ENCODE measurements around the gene CHST9. TPM values are rescaled to one million over a fixed set of nuclear protein-coding genes. Genes with fewer than 3 reads are reported as not detected.

The CHST9 gene
- polyA plus RNA-seq, 1 donor (not counting 4 experiments of a cell fraction or from before 2014, with no cell fraction given) = 0.07 TPM

- Histone ChIP-seq H3K27ac (ENCODE audit: control insufficient read depth, insufficient read depth, low read length) (no peak overlapping the region), H3K79me2 (ENCODE audit: control insufficient read depth, insufficient read depth, low read length) (no peaks in the 10 kb centered on the region), H4K20me1 (ENCODE audit: control insufficient read depth, extremely low read depth, insufficient read depth, low read length) (no peaks in the 10 kb centered on the region), H3K9me1 (ENCODE audit: control insufficient read depth, extremely low read depth, insufficient read depth, low read length) (no peaks in the 10 kb centered on the region), H2AFZ (ENCODE audit: control insufficient read depth, low read length) (no peak overlapping the region), H3K9ac (ENCODE audit: control insufficient read depth, extremely low read depth, insufficient read depth, low read length) (no peak overlapping the region), H3K4me2 (ENCODE audit: control insufficient read depth, extremely low read depth, insufficient read depth, low read depth, low read length) (no peak overlapping the region), H3K9me3 (ENCODE audit: control insufficient read depth, low read depth, low read length) (no peaks in the 10 kb centered on the region), H3K4me3 (ENCODE audit: control insufficient read depth in 2 of 3, extremely low read depth in 1 of 3, insufficient read depth in 2 of 3, low read depth in 1 of 3, low read length in 3 of 3) (no peak overlapping the region), H3K36me3 (ENCODE audit: control insufficient read depth in 2 of 2, extremely low read depth in 1 of 2, insufficient read depth in 2 of 2, low read length in 2 of 2) (no peaks in the 10 kb centered on the region), H3K27me3 (ENCODE audit: control insufficient read depth, extremely low read depth, insufficient read depth, low read length) (no peaks in the 10 kb centered on the region), H3K4me1 (ENCODE audit: control insufficient read depth, extremely low read depth, insufficient read depth, low read length) (no peaks in the 10 kb centered on the region)
- FAIRE-seq (no peak), DNase-seq (ENCODE audit: low read depth, low spot score) (no peak)
- no peak for TF ChIP-seq EZH2 (IDR thresholded peaks at IDR 0.05; ENCODE audit: low read length)
- TF ChIP-seq CTCF (optimal IDR thresholded peaks at IDR 0.05 in 1 of 3, IDR thresholded peaks at IDR 0.05 in 1 of 3, conservative IDR thresholded peaks at IDR 0.05 in 1 of 3; ENCODE audit: extremely low read depth in 1 of 3, insufficient read depth in 2 of 3, low read length in 3 of 3) = peak in 1 of 3 experiments; percentile 40
- dilution Hi-C loops (cut with MboI; ENCODE audit: extremely low pct_ligation_motif_present, low sequenced_read_pairs) = no loop called here
These were observed 26.5 kb upstream of the CHST9 start for GRCh38 chr18:27211569-27211968.

- no peak for FAIRE-seq
- Histone ChIP-seq H3K27ac (ENCODE audit: control insufficient read depth, insufficient read depth, low read length) (no peak overlapping the region), H3K9me1 (ENCODE audit: control insufficient read depth, extremely low read depth, insufficient read depth, low read length) (no peaks in the 10 kb centered on the region), H4K20me1 (ENCODE audit: control insufficient read depth, extremely low read depth, insufficient read depth, low read length) (no peaks in the 10 kb centered on the region), H3K9ac (ENCODE audit: control insufficient read depth, extremely low read depth, insufficient read depth, low read length) (no peak overlapping the region), H3K36me3 (ENCODE audit: control insufficient read depth in 2 of 2, extremely low read depth in 1 of 2, insufficient read depth in 2 of 2, low read length in 2 of 2) (no peaks in the 10 kb centered on the region), H3K27me3 (ENCODE audit: control insufficient read depth, extremely low read depth, insufficient read depth, low read length) (no peaks in the 10 kb centered on the region), H3K9me3 (ENCODE audit: control insufficient read depth, low read depth, low read length) (no peaks in the 10 kb centered on the region), H3K4me2 (ENCODE audit: control insufficient read depth, extremely low read depth, insufficient read depth, low read depth, low read length) (no peak overlapping the region), H3K79me2 (ENCODE audit: control insufficient read depth, insufficient read depth, low read length) (no peaks in the 10 kb centered on the region), H3K4me1 (ENCODE audit: control insufficient read depth, extremely low read depth, insufficient read depth, low read length) (peaks cover 8% of the 10 kb centered on the region), H3K4me3 (ENCODE audit: control insufficient read depth in 2 of 3, extremely low read depth in 1 of 3, insufficient read depth in 2 of 3, low read depth in 1 of 3, low read length in 3 of 3) (no peak overlapping the region), H2AFZ (ENCODE audit: control insufficient read depth, low read length) (no peak overlapping the region)
- dilution Hi-C loops (cut with MboI; ENCODE audit: extremely low pct_ligation_motif_present, low sequenced_read_pairs) = no loop called here
- TF ChIP-seq EZH2 (IDR thresholded peaks at IDR 0.05; ENCODE audit: low read length) = no peak
- no peak for TF ChIP-seq CTCF (optimal IDR thresholded peaks at IDR 0.05 in 1 of 3, IDR thresholded peaks at IDR 0.05 in 1 of 3, conservative IDR thresholded peaks at IDR 0.05 in 1 of 3; ENCODE audit: extremely low read depth in 1 of 3, insufficient read depth in 2 of 3, low read length in 3 of 3)
- no peak for DNase-seq (ENCODE audit: low read depth, low spot score)
These were observed 21.3 kb upstream of the CHST9 start for GRCh38 chr18:27206411-27206810.

Data from keratinocyte (primary cell).